Dermis microvascular lymphatic vessel endothelial cell (primary cell): Measurements from ENCODE around the gene PIK3R6. TPM values are rescaled to one million over a fixed set of nuclear protein-coding genes. Genes with fewer than 3 reads are reported as not detected.
"Not testable (repeated sequence)": the region's sequence is repeated elsewhere in the genome, so short reads cannot be mapped to it uniquely, and the experiment has no call there.

Experiments used
- DNase-seq, 2 donors: peaks; one replicate each; pipeline versions ENCODE4 v3.0.0 to v3.0.0-alpha.2; 2010; ENCODE audit warnings: low read depth in 2 of 2
- total RNA-seq: library from RNA; depleted of rRNA; stranded (reverse); fragments of >200 nt; gene quantifications from 2 replicates; pipeline ENCODE4 v1.2.1, GENCODE V29; 2014

PIK3R6 gene
- total RNA-seq, 1 donor from 2014 or later: not detected

DNA sequence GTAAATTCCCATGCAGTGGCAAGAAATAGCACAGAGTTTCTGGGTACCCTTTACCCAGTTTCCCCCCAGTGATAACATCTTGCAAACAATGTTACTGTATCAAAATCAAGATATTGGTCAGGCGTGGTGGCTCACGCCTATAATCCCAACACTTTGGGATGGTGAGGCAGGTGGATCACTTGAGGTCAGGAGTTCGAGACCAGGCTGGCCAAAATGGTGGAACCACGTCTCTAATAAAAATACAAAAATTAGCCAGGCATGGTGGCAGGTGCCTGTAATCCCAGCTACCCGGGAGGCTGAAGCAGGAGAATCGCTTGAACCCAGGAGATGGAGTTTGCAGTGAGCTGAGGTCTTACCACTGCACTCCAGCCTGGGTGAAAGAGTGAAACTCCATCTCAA is 11.3 kb downstream of the PIK3R6 start:
- DNase-seq: not testable (repeated sequence)

DNA sequence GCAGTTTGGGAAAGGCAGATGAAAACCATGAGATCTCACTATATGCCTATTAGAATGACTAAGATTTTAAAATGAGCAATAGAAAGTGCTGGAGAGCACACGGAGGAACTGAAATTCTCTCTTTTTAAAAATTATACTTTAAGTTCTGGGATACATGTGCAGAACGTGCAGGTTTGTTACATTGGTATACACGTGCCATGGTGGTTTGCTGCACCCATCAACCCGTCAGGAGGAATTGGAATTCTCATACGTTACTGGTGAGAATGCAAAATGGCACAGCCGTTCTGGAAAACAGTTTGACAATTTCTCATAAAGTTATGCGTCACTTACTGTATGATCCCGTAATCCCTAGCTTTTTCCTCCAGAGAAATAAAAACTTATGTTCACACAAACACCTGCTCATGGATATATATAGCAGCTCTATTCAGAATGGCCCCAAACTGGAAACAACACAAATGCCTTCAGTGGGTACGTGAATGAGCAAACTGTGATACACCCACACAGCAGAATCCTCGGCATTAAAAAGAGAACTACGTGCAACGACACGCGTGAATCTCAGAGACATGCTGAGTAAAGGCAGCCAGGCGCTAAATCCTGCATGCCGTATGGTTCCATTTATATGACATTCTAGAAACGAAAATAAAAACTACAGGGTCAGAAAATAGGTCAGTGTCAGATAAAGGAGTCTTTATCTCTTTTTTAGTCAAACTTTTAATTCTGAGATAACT is 11.8 kb downstream of the PIK3R6 start:
- no peak for DNase-seq

DNA sequence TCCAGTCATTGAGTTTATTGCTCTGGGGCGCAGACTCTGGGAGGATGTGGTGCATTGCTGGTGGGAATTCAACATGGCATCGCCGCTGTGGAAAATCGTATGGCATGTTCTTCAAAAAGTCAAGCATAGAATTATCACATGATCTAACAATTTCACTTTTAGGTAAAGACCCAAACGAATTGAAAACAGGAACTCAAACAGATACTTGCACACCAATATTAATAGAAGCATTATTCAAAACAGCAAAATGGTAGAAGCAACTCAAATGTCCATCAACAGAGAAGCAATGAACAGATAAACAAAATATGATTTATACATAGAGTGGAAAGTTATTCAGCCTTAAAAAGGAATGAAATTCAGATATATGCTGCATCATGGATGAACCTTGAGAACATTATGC is 15.9 kb downstream of the PIK3R6 start:
- DNase-seq: no peak

DNA sequence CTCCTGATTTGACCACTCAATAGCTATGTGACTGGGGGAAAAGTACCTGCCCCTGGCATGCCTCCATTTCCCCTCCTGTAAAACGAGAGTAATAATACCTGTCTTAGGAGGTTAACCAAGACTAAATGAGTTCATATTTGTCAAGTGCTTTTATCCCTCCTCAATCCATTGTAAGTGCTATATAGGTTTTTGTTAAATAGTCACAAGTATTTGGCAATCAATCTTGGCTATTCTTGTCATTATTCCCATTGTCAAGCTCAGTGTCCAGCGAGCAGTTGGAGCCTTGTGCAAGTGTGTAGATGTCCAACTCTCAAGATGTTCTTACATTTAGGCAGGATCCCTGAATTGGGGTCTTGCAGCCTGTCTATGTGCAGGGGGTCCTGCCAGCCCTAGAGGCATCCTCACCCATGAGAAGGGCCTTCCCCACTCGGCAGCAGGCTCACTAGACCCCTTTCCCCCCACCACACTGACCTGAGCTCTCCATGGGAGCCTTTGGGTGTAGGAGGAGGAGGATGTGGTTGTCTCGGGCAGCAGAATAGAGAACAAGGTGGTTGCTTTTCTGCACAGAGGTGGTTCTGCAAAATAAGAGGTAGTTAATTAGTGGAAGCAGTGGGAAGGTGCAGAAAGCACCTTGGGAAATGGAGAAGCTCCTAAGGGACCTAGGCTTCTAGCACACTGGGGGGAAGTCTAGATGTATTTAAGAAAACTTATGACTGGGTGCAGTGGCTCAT is 18.0 kb downstream of the PIK3R6 start:
- DNase-seq: no peak

DNA sequence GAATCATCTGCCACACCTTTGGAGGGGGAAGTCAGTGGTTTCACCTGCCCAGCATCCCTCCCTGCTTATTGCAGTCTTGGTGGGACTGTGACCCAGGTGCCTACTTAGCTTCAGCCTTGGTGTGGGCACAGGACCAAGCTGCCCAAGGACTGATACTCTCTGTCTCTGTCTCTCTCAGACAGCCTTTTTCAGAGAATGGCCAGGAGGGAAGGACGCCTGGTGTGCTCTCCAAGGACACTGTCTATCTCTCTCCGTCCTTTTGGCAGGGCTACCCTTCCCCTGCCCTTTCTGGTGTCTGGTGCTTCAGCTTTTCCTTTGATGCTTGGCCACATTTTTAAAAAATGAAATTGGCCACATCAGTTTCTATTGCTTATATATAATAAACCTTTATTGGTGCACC is 19.6 kb downstream of the PIK3R6 start:
- no peak for DNase-seq

DNA sequence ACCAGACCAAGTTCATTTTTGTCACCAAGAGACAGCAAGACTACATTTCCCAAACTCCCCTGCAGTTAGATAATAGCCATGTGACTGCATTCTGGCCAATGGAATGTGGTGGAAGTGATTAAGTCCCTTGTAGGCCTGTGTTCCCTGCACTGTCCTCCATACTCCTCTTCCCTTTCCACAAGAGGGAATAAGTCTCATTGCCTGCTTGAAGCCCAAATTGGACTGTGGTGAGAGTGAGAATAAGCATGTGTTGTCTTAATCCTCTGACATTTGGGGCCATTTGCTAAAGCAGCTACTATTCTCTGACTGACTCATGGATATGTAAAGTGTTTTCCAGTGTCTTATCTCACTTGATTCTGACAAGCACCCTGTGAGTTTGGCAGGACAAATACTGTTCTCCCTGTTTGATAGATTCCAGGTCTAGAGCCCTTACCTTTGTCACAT is 20.7 kb downstream of the PIK3R6 start:
- peak; percentile 6 to 22 for DNase-seq

DNA sequence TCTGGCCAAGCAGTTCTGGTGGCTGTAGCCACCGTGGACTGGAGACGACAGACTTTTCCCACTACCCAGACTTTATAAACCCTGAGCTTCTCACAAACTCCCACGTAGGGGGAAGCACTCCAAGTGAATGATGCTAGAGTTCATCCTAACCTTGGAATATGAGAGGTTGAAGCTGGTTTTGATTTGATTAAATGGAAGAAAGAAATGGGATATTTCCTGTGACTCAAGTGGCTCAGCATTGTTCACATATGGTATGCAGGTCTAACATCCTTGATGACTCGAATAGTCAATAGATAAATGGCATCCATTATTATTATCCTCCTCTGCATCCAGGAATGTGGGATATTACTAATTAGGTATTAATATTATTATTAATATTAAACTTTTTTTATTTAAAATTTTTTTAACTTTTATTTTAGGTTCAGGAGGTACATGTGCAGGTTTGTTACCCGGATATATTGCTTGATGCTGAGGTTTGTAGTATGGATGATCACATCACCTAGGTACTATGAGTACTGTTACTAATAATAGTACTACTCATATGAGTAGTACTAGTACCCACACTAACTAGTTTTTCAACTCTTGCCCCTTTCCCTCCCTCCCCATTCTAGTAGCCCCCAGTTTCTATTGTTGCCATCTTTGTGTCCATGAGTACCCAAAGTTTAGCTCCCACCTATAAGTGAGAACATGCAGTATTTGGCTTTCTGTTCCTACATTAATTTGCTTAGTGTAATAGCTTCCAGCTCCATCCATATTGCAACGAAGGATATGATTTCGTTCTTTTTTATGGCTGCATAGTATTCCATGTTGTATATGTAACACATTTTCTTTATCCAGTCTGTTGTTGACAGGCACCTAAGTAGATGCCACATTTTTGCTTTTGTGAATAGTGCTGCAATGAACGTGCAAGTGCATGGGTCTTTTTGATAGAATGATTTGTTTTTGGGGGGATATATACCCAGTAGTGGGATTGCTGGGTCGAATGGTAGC is 22.9 kb downstream of the PIK3R6 start:
- no peak for DNase-seq

DNA sequence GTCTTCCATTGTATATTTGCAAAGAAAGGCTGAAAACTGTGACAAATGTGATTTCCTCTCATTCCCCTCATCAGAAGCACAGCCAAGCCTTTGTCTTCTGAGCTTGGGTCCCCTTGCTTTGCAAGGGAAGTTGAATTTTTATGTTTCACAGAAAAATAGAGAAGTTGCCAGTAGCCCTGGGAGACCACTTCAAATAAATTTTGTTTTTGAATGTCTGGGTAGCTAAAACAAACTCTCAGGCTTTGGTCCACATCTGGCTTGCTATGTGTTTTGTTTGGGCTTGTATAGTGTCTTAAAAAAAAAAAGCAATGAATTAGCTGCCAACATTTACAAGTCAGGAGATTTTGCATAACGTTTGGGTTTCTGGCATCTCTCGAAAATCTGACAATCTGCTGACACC is 24.1 kb downstream of the PIK3R6 start:
- no peak for DNase-seq

DNA sequence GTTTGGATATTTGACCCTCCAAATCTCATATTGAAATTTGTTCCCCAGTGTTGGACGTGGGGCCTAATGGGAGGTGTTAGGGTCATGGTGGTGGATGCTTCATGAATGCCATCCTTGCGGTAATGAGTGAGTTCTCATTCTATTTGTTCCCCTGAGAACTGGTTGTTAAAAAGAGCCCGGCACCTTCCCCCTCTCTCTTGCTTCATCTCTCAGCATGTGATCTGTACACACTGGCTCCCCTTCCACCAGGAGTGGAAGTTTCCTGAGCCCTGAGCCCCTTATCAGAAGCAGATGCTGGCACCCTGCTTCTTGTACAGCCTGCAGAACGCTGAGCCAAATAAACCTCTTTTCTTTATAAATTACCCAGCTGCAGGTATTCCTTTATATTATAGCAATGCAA is 25.6 kb downstream of the PIK3R6 start:
- DNase-seq: no peak

DNA sequence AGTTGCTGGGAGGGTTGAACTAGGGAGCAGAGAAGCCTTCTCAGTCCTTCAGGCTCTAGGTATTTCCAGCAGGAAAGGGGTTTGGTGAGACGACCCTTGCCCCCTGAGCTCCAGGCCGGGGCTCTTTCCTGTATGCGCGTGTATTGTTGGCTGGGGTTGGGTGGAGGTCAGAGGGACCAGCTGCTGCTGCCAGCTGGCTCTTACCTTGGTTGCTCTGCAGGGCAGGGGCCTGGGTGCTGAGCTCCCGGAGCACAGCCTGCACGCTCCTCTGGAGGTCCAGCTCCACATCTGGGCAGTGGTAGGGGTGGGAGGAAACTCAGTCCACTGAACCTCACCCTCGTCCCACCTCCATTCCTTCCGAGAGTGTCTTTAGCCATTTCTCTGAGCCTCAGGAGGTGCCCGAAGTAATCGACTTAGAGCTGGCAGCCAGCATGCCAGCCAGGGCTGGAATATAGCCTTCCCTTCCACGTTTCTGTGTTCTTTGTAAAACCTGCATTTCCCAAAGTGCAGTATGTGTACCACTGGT is 28.0 kb downstream of the PIK3R6 start:
- no peak for DNase-seq

DNA sequence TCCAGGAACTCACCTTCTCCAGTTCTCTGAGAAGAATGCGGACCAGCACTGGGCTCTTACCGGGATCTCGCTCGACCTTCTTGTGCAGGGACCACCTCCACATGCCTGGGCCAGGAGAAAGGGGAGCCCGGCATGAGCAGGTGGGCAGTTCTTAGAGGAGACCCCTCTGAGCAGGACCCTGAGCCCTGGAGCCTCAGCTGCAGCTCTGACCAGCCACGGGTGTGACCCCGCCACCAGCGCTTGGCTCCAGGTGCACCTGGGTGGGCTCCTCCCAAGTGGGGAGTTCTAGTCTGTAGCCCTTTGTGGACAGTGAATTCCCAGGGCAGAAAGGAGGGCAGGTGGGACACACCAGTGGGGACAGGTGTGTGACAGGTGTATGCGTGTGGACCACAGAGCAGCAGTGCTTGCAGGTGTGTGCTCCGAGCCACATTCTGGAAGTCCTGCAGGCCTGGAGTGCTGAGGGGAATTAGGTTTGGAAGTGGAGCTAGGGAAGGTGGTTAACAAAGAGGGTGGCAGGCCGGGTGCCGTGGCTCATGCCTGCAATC is 28.9 kb downstream of the PIK3R6 start:
- no peak for DNase-seq

DNA sequence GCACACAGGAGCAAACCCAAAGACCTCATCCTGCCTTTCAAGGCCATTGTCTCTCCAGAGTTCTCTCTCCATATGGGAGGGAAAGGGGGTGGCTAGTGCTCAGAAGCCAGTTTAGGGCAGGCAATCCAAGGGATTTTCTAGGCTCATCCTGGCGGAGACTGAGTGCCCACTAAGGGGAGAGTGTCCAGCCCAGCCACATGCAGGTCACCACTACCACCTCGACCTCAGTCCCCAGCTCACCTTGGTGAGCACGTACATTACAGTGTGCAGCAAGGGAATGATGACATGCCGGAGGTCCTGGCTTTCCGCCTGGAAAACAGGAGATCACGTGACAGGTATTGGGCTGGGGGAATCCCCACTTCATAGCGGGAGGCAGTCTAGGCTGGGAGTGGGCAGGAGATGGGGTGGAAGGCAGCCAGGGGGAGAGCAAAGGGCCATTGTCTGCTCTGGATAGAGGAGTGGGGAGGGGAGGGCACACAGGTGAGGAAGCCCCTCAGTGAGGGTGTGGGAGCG is 29.9 kb downstream of the PIK3R6 start:
- DNase-seq: peak; percentile 34 to 72

DNA sequence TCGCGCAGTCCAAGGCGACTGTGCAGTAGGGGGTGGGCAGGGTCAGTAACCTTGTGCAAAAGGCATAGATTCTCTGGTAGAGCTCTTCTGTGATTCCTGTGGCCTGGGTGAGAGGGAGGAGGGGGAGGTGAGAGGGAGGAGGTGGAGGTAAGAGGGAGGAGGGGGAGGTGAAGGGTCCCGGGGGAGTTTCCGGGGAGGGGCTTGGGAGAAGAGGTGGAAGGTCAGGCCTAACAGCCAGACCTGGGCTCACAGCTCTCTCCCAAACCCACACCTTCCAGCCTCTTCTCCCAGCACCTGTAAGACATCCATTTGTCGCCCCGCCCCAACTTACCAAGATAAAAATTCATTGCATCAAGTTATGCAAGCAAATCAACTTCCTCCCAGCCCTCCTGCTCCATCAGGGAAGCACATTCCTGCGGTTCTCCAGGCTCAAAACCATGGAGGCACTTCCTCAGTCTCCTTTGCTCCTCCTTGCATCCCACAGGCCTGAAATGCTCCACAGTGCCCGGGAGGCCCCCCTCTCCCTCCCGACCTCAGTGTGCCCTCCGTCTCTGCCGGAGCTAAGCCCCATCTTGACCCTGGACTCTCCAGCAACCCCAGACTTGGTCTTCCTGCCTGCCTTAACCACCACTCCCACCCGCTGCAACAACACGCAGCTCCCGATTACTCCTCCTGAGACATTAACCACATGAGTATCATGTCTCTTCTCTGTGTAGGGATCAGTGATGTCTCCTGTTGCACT is 30.5 kb downstream of the PIK3R6 start:
- no peak for DNase-seq

DNA sequence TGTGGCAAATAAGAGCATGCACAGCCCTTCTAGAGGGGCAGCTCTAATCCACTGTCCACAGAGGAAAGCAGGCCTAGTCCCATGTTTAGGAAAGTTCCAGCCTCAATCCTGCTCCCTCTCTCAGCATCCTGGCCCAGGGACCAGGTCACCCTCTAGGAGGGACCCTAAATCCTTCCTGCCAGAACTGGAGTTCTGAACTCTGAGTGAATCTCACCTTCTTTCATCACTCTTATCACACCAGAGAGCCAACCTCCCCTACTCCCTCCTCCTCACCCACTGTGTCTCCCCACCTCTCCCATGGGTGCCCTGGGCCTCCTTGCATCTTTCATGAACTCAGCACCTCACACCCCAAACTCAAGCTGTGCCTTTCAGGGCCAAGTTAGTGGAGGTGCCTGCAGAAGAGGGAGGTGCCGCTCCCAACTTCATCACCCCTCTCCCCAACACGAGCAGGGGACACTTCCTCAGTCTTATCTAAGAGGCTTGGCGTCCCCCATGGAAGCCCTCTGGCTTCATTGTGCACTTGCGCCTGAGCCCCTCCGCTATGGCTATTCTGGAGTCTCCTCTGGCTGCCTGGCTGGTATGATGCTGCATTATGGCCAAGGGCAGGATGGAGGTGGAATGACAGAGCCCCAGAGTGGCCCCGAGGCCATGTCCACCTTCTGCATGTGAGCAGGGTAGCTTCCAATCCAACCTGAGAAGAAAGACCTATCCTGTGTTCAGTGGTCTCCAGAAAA is 31.7 kb downstream of the PIK3R6 start:
- no peak for DNase-seq

DNA sequence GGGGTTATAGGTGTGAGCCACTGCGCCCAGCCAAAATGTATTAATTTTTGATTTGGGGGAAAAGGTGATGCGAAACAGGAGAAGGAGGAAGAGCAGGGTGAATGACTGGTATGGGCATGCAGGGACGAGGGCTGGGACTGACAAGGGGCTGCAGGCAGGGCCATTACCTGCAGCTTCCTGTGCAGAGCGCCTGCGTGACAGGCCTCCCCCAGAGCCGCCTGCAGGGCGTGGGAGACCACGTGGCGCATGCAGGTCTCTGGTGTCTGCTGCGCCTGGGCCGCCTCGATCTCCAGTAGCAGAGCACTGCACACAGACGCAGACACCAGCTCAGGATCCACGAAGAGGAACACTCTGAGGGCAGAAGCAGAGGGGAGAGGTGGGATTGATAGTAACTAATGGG is 32.4 kb downstream of the PIK3R6 start:
- no peak for DNase-seq

DNA sequence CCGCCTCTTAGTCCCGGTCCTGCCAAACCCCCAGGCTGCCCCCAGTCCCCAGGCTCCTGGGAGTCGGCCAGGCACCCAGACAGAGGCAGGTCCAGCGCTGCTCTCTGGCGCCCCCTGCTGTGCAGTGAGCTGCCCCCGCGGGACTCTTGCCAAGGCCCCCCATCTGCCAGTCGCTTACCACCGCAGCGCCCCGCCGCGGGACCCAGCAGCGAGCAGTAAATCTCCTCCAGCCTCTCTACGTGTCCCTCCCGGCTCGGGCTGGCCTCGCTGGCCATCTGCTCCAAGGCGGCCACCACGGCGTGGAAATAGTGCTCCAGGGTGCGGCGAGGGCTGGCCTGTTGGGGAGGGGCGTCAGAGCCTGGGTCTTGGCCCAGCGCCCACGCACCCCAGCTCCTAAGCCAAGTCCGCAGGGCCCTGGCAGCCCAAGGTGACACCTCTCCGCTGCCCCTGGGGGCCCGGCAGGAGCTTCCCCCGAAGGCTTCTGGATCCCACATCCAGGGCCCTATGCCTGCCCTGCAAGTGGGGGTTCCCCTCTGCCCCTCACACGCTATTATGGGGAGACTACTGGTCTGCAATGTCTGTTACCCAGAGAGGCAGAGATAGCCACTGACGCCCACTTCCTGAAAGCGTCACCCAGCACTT is 34.6 kb downstream of the PIK3R6 start:
- DNase-seq: no peak

DNA sequence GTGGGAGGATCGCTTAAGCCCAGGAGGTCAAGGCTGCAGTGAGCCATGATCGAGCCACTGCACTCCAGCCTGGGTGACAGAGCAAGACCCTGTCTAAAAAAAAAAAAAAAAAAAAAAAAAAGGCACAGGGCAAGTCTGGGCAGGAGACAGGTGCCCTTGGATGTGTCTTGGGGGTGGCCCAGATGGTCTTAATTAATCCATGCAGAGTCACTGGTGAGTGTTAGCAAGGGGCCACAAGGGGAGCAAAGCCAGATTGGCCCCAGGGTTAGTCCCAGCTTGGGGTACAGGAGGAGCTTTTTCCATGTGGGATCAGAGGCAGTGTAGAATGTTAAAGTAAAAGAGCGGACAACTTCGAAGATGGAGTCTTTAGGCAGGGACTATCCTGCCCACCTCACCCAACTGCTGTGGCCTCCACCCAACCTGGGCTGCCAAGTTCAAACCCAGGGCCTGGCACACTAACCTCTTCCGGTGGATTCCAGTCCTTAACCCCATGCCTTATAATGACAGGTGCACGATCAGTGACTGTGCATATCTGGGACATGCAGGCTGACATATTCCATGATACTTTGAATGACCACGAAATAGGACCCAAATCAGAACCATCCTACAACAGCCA is 36.1 kb downstream of the PIK3R6 start:
- no peak for DNase-seq

DNA sequence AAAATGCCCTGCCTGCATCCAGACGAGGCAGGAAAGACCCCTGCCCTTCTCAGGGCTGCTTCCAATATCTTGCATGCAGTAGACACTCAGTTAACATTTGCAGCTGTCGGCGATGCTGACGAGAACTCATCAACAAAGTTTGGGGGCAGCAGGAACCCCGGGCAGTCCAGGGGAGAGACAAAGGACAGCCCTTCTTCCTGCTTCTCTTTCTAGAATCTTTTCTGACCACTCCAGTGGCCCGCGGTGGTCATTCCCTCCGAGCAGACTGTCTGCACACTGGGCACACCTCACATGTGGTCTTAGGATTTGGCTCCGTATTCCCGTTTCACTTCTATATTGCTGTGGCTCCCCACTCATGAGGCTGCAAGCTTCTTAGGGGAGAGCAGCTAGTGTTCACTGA is 37.3 kb downstream of the PIK3R6 start:
- DNase-seq: no peak
